ENCODE data around the gene TSC1. TPM values are rescaled to one million over a fixed set of nuclear protein-coding genes. Genes with fewer than 3 reads are reported as not detected.

TSC1 gene
- total RNA-seq, 4 donors from 2014 or later = 29.7 to 55.3 (median 44.0) TPM

GRCh38 chr9:132986114-132986513 is 41.7 kb upstream of the TSC1 start:
- Histone ChIP-seq H3K4me3 (no peak overlapping the region), H3K27ac (no peak overlapping the region), H3K9me3 (no peaks in the 10 kb centered on the region), H3K4me1 (no peaks in the 10 kb centered on the region), H3K36me3 (no peaks in the 10 kb centered on the region), H3K27me3 (no peaks in the 10 kb centered on the region)
- TF ChIP-seq POLR2A (IDR thresholded peaks at IDR 0.05) (no peak), CTCF (IDR thresholded peaks at IDR 0.05) (no peak)
- no peak for DNase-seq
- intact Hi-C loops (cut with DNase I; ENCODE audit: low total_unique reads) = no loop called here

DNA sequence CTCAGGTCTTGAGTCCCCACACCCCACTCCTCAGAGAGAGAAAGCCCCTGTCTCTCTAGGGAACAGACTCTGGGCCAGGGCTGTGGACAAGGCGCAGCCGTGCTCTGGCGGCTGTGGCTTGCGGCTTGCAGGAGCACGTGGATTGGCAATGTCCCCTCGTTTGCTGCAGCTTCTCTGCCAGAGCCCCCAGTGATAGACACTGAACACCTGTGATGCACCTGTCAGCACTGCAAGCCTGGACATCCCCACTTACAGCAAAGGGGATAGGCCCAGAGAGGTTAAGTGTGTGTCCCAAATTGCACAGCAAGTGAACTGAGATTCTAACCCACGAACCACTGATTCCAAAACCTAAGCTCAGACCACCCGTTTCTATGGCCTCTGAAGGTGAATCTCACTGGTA is 41.1 kb upstream of the TSC1 start:
- Histone ChIP-seq H3K4me3 (no peak overlapping the region), H3K9me3 (no peaks in the 10 kb centered on the region), H3K36me3 (no peaks in the 10 kb centered on the region), H3K4me1 (no peaks in the 10 kb centered on the region), H3K27ac (no peak overlapping the region), H3K27me3 (peaks cover 0 to 6% of the 10 kb centered on the region in 2 donors)
- TF ChIP-seq CTCF (IDR thresholded peaks at IDR 0.05) = no peak
- no peak for TF ChIP-seq POLR2A (IDR thresholded peaks at IDR 0.05)
- no peak for DNase-seq
- intact Hi-C loops (cut with DNase I; ENCODE audit: low total_unique reads) = no loop called here

DNA sequence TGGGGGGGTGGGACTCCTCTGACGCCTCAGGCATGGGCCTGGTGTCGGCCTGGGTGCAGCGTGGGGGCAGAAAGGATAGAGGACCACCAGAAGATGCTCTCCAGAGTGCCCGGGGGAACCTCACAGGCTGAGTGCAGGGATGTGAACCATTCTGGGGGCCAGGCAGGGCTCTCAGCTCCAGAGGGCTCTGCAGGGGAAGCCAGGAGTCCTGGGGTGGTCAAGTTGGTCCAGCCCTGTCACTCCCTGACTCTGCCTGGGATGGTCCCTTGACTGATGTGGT is 40.6 kb upstream of the TSC1 start:
- peaks cover 0 to 8% of the 10 kb centered on the region in 2 donors for H3K27me3 ChIP-seq
- no peak overlapping the region for H3K27ac ChIP-seq
- TF ChIP-seq CTCF (IDR thresholded peaks at IDR 0.05) (no peak), POLR2A (IDR thresholded peaks at IDR 0.05) (no peak)
- intact Hi-C loops (cut with DNase I; ENCODE audit: low total_unique reads) = no loop called here
- DNase-seq = no peak
- H3K4me1 ChIP-seq = no peaks in the 10 kb centered on the region
- no peak overlapping the region for H3K4me3 ChIP-seq
- H3K36me3 ChIP-seq = no peaks in the 10 kb centered on the region
- H3K9me3 ChIP-seq = no peaks in the 10 kb centered on the region

DNA sequence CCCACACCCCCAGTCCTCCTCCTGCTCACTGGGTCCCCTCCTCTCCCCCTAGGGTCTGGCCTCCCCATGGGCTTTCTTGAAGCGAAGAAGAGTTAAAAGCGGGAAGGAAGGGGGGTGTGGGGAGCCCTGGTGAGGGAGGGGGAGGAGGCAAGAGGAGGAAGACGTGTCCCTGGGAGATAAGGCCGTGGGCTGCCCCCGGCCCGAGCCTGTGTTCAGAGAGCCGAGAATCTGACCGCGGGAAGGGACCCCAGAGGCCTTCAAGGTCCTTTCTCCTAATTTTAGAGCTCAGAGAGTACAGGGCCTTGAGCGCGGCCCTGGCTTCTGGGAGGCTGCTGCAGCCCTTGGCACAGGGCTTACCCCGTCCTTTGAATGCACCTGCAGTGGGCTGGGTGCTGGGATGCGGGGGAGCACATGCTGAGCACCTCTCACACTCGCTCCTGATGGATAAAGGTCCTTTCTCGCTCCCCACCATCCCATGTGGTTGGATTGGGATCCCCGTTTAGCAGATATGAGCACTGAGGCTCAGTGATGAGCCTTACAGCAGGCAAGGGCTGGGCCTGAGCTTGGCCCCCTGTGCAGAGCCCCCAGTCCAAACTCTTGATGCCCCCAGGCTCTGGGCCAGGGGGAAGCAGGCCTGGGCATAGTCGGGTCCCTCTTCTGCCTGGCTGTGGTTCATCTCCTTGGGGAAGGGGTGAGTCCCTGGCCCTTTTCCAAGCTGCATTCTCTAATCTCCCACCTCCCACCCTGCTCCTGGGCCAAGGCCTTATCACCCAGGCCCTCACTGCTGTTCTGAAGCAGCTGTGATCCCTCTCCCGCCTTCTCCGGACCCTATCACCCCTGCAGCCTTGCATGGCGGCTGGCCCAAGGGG is 40.0 kb upstream of the TSC1 start:
- no peak overlapping the region for H3K27ac ChIP-seq
- H3K36me3 ChIP-seq = no peaks in the 10 kb centered on the region
- DNase-seq = no peak
- H3K9me3 ChIP-seq = no peaks in the 10 kb centered on the region
- no peak overlapping the region for H3K4me3 ChIP-seq
- no peak for TF ChIP-seq CTCF (IDR thresholded peaks at IDR 0.05)
- no peak for TF ChIP-seq POLR2A (IDR thresholded peaks at IDR 0.05)
- no peaks in the 10 kb centered on the region for H3K4me1 ChIP-seq
- intact Hi-C loops (cut with DNase I; ENCODE audit: low total_unique reads) = no loop called here
- peaks cover 0 to 8% of the 10 kb centered on the region in 2 donors for H3K27me3 ChIP-seq

GRCh38 chr9:132983491-132984201 is 39.2 kb upstream of the TSC1 start:
- Histone ChIP-seq H3K36me3 (no peaks in the 10 kb centered on the region), H3K9me3 (no peaks in the 10 kb centered on the region), H3K27me3 (peaks cover 0 to 11% of the 10 kb centered on the region in 2 donors), H3K4me3 (no peak overlapping the region), H3K27ac (no peak overlapping the region), H3K4me1 (no peaks in the 10 kb centered on the region)
- intact Hi-C loops (cut with DNase I; ENCODE audit: low total_unique reads) = no loop called here
- TF ChIP-seq POLR2A (IDR thresholded peaks at IDR 0.05) (no peak), CTCF (IDR thresholded peaks at IDR 0.05) (no peak)
- no peak for DNase-seq

Measured in uterus (tissue), 4 donors.